Kidney capillary endothelial cell (primary cell): ENCODE measurements around the gene SERPINB11.
"Not testable (repeated sequence)": the region's sequence is repeated elsewhere in the genome, so short reads cannot be mapped to it uniquely, and the experiment has no call there.

ENCODE experiments used
- DNase-seq: peaks from one replicate; pipeline ENCODE4 v3.0.0-alpha.2; 2018; ENCODE audit warnings: low spot score

Gene SERPINB11

DNA sequence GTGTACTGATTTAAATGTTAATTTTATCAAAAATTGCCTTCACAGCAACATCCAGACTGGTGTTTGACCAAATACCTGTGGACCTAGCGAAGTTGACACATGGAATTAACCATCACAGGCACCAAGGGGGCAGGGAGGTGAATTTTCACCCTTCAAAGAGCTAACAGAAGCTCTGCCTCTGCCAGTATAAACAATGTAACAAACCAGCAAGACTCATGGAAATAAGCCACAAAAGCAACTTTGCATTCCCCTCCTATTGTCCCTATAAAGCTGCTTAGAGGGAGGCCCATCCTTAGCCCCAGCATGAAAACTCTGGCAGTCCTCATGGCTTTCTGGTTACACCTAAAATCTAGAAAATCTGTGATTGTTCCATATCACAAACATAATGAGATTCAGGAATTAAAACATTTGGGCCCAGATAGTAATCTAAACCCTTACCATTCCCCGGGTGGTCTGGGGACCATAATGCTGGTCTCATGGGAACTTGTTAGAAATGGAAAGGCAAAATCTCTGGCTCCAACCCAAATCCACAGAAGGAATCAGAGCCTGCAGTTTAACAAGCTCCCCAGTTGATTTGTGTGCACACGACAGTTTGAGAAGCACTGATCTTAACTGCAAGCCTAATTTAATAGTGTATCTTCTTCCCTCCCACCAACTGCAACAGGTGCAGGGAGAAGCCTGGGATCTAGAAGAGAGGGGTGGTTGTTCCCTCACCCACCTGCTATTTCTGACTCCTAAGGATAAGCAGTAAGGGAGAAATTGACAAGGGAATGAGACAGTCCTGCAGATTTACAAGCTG, 23.1 kb downstream of the SERPINB11 start:
- no peak for DNase-seq

- DNase-seq = no peak
Observed at GRCh38 chr18:63730773-63731172, 28.0 kb downstream of the SERPINB11 start.

GRCh38 chr18:63731215-63731614, 28.5 kb downstream of the SERPINB11 start:
- no peak for DNase-seq

DNA sequence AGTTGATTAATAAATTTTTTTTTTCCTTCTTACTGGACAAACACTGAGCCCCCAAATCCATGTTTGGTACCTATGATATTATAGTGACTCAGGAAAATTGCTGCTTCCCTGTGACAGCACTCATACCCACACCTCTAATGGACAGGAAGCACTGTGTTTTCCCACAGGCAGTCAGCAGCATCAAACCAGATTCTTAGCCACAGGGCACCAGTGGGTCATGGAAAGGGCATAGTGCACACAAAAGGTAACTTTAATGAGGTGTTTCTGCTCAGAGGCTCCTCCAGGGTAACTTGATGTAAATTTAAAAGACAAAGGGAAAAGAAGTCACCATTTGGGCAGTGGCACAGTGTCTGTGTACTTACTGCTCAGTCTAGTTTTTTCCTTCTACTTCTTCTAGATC, 34.1 kb downstream of the SERPINB11 start:
- DNase-seq = no peak

DNA sequence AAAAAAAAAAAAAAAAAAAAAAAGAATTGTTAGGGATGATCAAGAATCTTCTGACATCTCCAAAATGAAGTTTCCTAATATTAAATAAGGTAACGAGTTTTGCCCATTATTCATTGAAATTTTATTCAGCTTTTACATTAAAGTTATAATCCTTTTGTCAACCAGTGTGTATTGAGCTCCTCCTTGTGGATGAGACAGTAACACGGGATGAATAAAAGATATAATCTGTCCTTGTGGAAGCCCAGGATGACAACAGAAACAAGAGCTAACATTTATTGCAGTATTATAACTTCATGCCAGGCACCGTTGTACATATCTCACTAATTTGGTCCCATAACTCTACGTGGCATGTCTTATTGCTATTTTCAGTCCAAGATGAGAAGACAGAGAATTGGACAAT, 39.0 kb downstream of the SERPINB11 start:
- no peak for DNase-seq

DNA sequence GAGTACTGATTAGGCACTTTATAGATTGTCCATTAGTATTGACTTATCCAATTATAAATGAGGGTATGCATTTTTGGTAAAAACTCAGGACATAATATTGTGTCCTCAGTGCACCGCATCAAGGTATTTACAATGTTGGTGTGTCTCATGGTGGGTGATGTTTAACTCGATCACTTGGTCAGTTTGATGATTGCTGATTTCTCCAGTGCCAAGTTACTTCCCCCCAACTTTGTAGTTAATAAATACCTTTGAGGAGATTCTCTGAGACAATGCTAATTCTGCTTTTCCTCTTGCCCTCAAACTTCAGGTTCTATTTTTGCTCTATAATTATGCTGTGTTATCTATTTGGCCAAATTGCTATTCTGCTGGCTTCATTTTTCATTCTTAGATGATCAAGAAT, 44.2 kb downstream of the SERPINB11 start:
- DNase-seq = no peak

GRCh38 chr18:63749489-63749888, 46.7 kb downstream of the SERPINB11 start:
- no peak for DNase-seq

DNA sequence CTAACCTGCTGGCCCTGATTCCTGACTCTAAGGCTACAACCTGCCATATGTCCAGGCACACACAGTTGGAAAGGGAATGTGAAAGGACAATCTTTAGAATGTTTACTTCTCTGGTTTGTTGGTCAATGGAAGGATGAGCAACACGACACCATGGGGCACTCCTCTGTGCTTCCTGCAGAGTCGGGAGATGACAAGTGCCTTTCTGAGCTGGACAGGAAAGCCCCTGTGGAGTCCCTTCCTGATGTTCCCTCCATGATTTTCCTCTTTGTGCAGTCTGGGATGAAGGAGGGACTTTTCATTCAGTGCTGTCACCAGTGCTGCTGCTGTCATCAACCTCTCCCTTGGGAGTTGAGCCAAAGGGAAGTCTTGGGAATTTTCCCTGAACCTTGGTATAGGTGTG, 49.9 kb downstream of the SERPINB11 start:
- no peak for DNase-seq

GRCh38 chr18:63753676-63754075, 50.9 kb downstream of the SERPINB11 start:
- DNase-seq = no peak

- no peak for DNase-seq
Observed at GRCh38 chr18:63757541-63757940, 54.8 kb downstream of the SERPINB11 start.

DNA sequence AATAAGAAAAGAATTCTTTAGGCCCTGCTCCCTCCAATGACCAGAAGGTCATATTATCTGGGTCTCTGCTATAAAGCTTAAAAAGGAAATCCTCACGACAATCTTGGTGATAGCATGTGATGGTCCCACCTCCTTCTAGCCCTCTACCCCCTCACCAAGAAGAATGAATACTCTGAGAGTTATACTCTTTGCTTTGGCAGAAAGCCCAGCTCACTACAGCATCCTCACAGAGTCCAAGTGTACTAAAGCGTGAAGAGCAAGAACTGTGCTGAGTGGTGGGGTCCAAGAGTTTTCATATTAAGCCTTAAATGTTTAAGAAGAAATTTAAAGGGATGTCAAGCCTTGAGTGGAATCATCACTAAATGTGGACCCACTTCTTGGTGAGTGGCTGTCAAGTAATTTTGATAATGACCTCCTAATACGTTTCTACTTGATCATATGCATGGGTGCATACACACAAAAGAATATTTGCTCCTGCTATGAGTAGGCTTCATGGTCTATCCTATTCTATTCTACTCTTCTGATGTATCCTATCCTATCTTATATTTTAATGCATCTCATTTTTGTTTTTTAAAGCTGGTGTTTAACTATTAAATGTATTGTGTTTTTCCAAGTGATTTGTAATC, 56.0 kb downstream of the SERPINB11 start:
- DNase-seq = no peak

GRCh38 chr18:63759786-63760185, 57.0 kb downstream of the SERPINB11 start:
- not testable (repeated sequence) for DNase-seq

DNA sequence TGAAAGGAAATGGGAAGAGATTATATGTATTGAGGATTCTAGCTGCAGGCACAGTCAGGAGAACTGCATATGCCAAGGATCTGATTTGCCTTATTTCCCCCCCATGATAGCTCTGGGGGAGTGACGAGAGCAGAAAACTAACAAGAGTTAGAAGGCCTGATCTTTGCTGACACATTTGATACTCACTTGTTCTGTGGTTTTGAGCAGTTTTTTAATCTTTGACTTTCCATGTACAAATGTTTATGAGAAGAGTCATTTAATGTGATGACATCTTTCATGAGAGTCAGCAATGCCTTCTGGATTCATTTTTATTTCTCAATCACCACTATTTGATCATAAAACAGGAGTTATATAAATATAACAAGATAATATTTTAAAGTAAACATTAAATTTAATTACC, 59.8 kb downstream of the SERPINB11 start:
- no peak for DNase-seq

DNA sequence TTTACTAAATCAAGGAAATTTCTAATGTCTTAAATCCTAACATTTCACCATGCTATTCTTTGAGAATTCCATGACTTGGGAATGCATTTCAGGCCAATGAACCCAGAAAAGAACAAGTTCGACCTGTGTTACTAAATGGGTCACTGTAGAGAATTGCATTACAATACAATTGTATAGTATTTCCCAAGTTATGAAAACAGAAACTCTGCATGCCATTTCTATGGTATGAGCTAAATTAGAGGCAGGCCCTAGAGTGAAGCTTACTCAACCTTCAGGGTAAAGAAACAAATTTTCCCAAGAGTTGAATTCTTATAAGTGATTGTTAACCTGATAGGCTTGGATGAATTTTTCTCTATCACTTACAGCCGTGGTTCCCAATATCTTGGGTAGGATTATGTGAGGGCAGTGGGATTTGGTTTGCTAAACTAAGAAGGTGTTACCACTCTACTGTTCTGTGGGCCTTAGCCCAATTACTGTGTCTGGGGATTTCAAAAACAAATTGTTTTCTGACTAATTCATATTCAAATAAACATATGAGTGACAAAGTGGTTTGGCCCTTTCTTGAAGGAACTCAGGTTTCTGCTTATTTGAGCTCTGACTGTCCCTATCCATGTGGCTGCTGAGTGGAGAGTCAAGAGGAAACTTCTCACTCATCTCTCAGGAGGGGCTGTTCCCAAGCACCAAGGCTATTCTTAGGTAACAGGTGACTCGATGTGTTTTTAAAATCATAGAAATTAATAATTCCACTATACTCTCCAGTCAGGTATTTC, 61.3 kb downstream of the SERPINB11 start:
- DNase-seq = no peak

- DNase-seq = no peak
Observed at GRCh38 chr18:63765837-63766236, 63.1 kb downstream of the SERPINB11 start.
